Measurements from ENCODE around the gene GIGYF2.

The GIGYF2 gene

GRCh38 chr2:232817756-232818155 is 120.6 kb downstream of the GIGYF2 start:
- H3K27me3 ChIP-seq (ENCODE audit: control insufficient read depth, insufficient read depth, low read length): no peaks in the 10 kb centered on the region
- H3K9me3 ChIP-seq (replicated peaks; ENCODE audit: low read length): no peaks in the 10 kb centered on the region
- H3K36me3 ChIP-seq (ENCODE audit: insufficient read depth, low read length): peaks cover 61% of the 10 kb centered on the region
- no peak overlapping the region for H3K9ac ChIP-seq (ENCODE audit: low read depth, low read length)
- H3K4me3 ChIP-seq (ENCODE audit: low read length): no peak overlapping the region
- no peaks in the 10 kb centered on the region for H3K4me1 ChIP-seq (ENCODE audit: control insufficient read depth, insufficient read depth, low read length)
- no peak overlapping the region for H3K4me2 ChIP-seq (ENCODE audit: low read length)

GRCh38 chr2:232829988-232830387 is 132.9 kb downstream of the GIGYF2 start:
- Histone ChIP-seq H3K27me3 (ENCODE audit: control insufficient read depth, insufficient read depth, low read length) (no peaks in the 10 kb centered on the region), H3K4me2 (ENCODE audit: low read length) (no peak overlapping the region), H3K36me3 (ENCODE audit: insufficient read depth, low read length) (peaks cover 57% of the 10 kb centered on the region), H3K4me1 (ENCODE audit: control insufficient read depth, insufficient read depth, low read length) (no peaks in the 10 kb centered on the region), H3K9me3 (replicated peaks; ENCODE audit: low read length) (no peaks in the 10 kb centered on the region), H3K9ac (ENCODE audit: low read depth, low read length) (no peak overlapping the region), H3K4me3 (ENCODE audit: low read length) (no peak overlapping the region)

- H3K36me3 ChIP-seq (ENCODE audit: insufficient read depth, low read length): peaks cover 51% of the 10 kb centered on the region
These were observed 134.4 kb downstream of the GIGYF2 start for GRCh38 chr2:232831496-232831895.

GRCh38 chr2:232833830-232834229 is 136.7 kb downstream of the GIGYF2 start:
- Histone ChIP-seq H3K9me3 (replicated peaks; ENCODE audit: low read length) (no peaks in the 10 kb centered on the region), H3K9ac (ENCODE audit: low read depth, low read length) (no peak overlapping the region), H3K36me3 (ENCODE audit: insufficient read depth, low read length) (peaks cover 54% of the 10 kb centered on the region), H3K4me3 (ENCODE audit: low read length) (no peak overlapping the region), H3K4me1 (ENCODE audit: control insufficient read depth, insufficient read depth, low read length) (peaks cover 9% of the 10 kb centered on the region), H3K27me3 (ENCODE audit: control insufficient read depth, insufficient read depth, low read length) (no peaks in the 10 kb centered on the region), H3K4me2 (ENCODE audit: low read length) (no peak overlapping the region)

More at GRCh38 chr2:232831496-232831895, 134.4 kb downstream of the GIGYF2 start:
- Histone ChIP-seq H3K9ac (ENCODE audit: low read depth, low read length) (no peak overlapping the region), H3K4me2 (ENCODE audit: low read length) (no peak overlapping the region), H3K27me3 (ENCODE audit: control insufficient read depth, insufficient read depth, low read length) (no peaks in the 10 kb centered on the region), H3K4me1 (ENCODE audit: control insufficient read depth, insufficient read depth, low read length) (no peaks in the 10 kb centered on the region), H3K4me3 (ENCODE audit: low read length) (no peak overlapping the region), H3K9me3 (replicated peaks; ENCODE audit: low read length) (no peaks in the 10 kb centered on the region)

- Histone ChIP-seq H3K9ac (ENCODE audit: low read depth, low read length) (no peak overlapping the region), H3K27me3 (ENCODE audit: control insufficient read depth, insufficient read depth, low read length) (no peaks in the 10 kb centered on the region), H3K4me1 (ENCODE audit: control insufficient read depth, insufficient read depth, low read length) (peaks cover 9% of the 10 kb centered on the region), H3K9me3 (replicated peaks; ENCODE audit: low read length) (no peaks in the 10 kb centered on the region), H3K4me3 (ENCODE audit: low read length) (no peak overlapping the region), H3K4me2 (ENCODE audit: low read length) (no peak overlapping the region), H3K36me3 (ENCODE audit: insufficient read depth, low read length) (peaks cover 56% of the 10 kb centered on the region)
These were observed 138.6 kb downstream of the GIGYF2 start for GRCh38 chr2:232835687-232836208.

- no peak overlapping the region for H3K4me3 ChIP-seq (ENCODE audit: low read length)
- H3K9me3 ChIP-seq (replicated peaks; ENCODE audit: low read length): no peaks in the 10 kb centered on the region
- H3K4me1 ChIP-seq (ENCODE audit: control insufficient read depth, insufficient read depth, low read length): peaks cover 9% of the 10 kb centered on the region
- H3K4me2 ChIP-seq (ENCODE audit: low read length): no peak overlapping the region
- no peaks in the 10 kb centered on the region for H3K27me3 ChIP-seq (ENCODE audit: control insufficient read depth, insufficient read depth, low read length)
- peaks cover 50% of the 10 kb centered on the region for H3K36me3 ChIP-seq (ENCODE audit: insufficient read depth, low read length)
- no peak overlapping the region for H3K9ac ChIP-seq (ENCODE audit: low read depth, low read length)
These were observed 139.8 kb downstream of the GIGYF2 start for GRCh38 chr2:232836934-232837333.

GRCh38 chr2:232838406-232838874 is 141.3 kb downstream of the GIGYF2 start:
- Histone ChIP-seq H3K4me2 (ENCODE audit: low read length) (peak overlapping the region; percentile 15), H3K9me3 (replicated peaks; ENCODE audit: low read length) (no peaks in the 10 kb centered on the region), H3K4me3 (ENCODE audit: low read length) (no peak overlapping the region), H3K9ac (ENCODE audit: low read depth, low read length) (no peak overlapping the region), H3K4me1 (ENCODE audit: control insufficient read depth, insufficient read depth, low read length) (peaks cover 9% of the 10 kb centered on the region), H3K27me3 (ENCODE audit: control insufficient read depth, insufficient read depth, low read length) (no peaks in the 10 kb centered on the region), H3K36me3 (ENCODE audit: insufficient read depth, low read length) (peaks cover 47% of the 10 kb centered on the region)

GRCh38 chr2:232839411-232840079 is 142.4 kb downstream of the GIGYF2 start:
- Histone ChIP-seq H3K9ac (ENCODE audit: low read depth, low read length) (no peak overlapping the region), H3K36me3 (ENCODE audit: insufficient read depth, low read length) (peaks cover 43% of the 10 kb centered on the region), H3K4me1 (ENCODE audit: control insufficient read depth, insufficient read depth, low read length) (peaks cover 9% of the 10 kb centered on the region), H3K4me2 (ENCODE audit: low read length) (no peak overlapping the region), H3K27me3 (ENCODE audit: control insufficient read depth, insufficient read depth, low read length) (no peaks in the 10 kb centered on the region), H3K9me3 (replicated peaks; ENCODE audit: low read length) (no peaks in the 10 kb centered on the region), H3K4me3 (ENCODE audit: low read length) (no peak overlapping the region)

- Histone ChIP-seq H3K36me3 (ENCODE audit: insufficient read depth, low read length) (peaks cover 66% of the 10 kb centered on the region), H3K9ac (ENCODE audit: low read depth, low read length) (no peak overlapping the region), H3K4me2 (ENCODE audit: low read length) (no peak overlapping the region), H3K9me3 (replicated peaks; ENCODE audit: low read length) (no peaks in the 10 kb centered on the region), H3K4me3 (ENCODE audit: low read length) (no peak overlapping the region), H3K27me3 (ENCODE audit: control insufficient read depth, insufficient read depth, low read length) (no peaks in the 10 kb centered on the region), H3K4me1 (ENCODE audit: control insufficient read depth, insufficient read depth, low read length) (peaks cover 9% of the 10 kb centered on the region)
These were observed 145.6 kb downstream of the GIGYF2 start for GRCh38 chr2:232842689-232843088.

- peaks cover 68% of the 10 kb centered on the region for H3K36me3 ChIP-seq (ENCODE audit: insufficient read depth, low read length)
- H3K4me2 ChIP-seq (ENCODE audit: low read length): no peak overlapping the region
- no peaks in the 10 kb centered on the region for H3K27me3 ChIP-seq (ENCODE audit: control insufficient read depth, insufficient read depth, low read length)
- H3K4me3 ChIP-seq (ENCODE audit: low read length): no peak overlapping the region
- peaks cover under 1% of the 10 kb centered on the region for H3K4me1 ChIP-seq (ENCODE audit: control insufficient read depth, insufficient read depth, low read length)
- H3K9me3 ChIP-seq (replicated peaks; ENCODE audit: low read length): no peaks in the 10 kb centered on the region
- no peak overlapping the region for H3K9ac ChIP-seq (ENCODE audit: low read depth, low read length)
These were observed 146.7 kb downstream of the GIGYF2 start for GRCh38 chr2:232843834-232844233.

GRCh38 chr2:232846055-232846454 is 148.9 kb downstream of the GIGYF2 start:
- peaks cover 66% of the 10 kb centered on the region for H3K36me3 ChIP-seq (ENCODE audit: insufficient read depth, low read length)

GRCh38 chr2:232850039-232850438 is 152.9 kb downstream of the GIGYF2 start:
- H3K36me3 ChIP-seq (ENCODE audit: insufficient read depth, low read length): peaks cover 52% of the 10 kb centered on the region
- H3K27me3 ChIP-seq (ENCODE audit: control insufficient read depth, insufficient read depth, low read length): no peaks in the 10 kb centered on the region
- no peak overlapping the region for H3K9ac ChIP-seq (ENCODE audit: low read depth, low read length)
- H3K9me3 ChIP-seq (replicated peaks; ENCODE audit: low read length): no peaks in the 10 kb centered on the region
- H3K4me3 ChIP-seq (ENCODE audit: low read length): no peak overlapping the region
- H3K4me2 ChIP-seq (ENCODE audit: low read length): no peak overlapping the region
- peaks cover 22% of the 10 kb centered on the region for H3K4me1 ChIP-seq (ENCODE audit: control insufficient read depth, insufficient read depth, low read length)

More at GRCh38 chr2:232846055-232846454, 148.9 kb downstream of the GIGYF2 start:
- Histone ChIP-seq H3K9ac (ENCODE audit: low read depth, low read length) (no peak overlapping the region), H3K4me1 (ENCODE audit: control insufficient read depth, insufficient read depth, low read length) (no peaks in the 10 kb centered on the region), H3K4me3 (ENCODE audit: low read length) (no peak overlapping the region), H3K4me2 (ENCODE audit: low read length) (no peak overlapping the region), H3K27me3 (ENCODE audit: control insufficient read depth, insufficient read depth, low read length) (no peaks in the 10 kb centered on the region), H3K9me3 (replicated peaks; ENCODE audit: low read length) (no peaks in the 10 kb centered on the region)

Data from skeletal muscle satellite cell (primary cell).